ENCODE data around the gene B3GNT7.

B3GNT7 gene

GRCh38 chr2:231387904-231388724 lies 7.4 kb upstream of the B3GNT7 start:
- no peak for TF ChIP-seq ZFX (IDR thresholded peaks at IDR 0.05)
- TF ChIP-seq CTCF (conservative IDR thresholded peaks at IDR 0.05): no peak
- H3K27ac ChIP-seq: no peak overlapping the region

GRCh38 chr2:231388725-231389346 lies 6.7 kb upstream of the B3GNT7 start:
- no peak for TF ChIP-seq ZFX (IDR thresholded peaks at IDR 0.05)
- TF ChIP-seq CTCF (conservative IDR thresholded peaks at IDR 0.05): no peak
- H3K27ac ChIP-seq: no peak overlapping the region

- H3K27ac ChIP-seq: no peak overlapping the region
- no peak for TF ChIP-seq CTCF (conservative IDR thresholded peaks at IDR 0.05)
- no peak for TF ChIP-seq ZFX (IDR thresholded peaks at IDR 0.05)
These were observed 4.8 kb upstream of the B3GNT7 start for GRCh38 chr2:231390667-231391066.

- no peak for TF ChIP-seq CTCF (conservative IDR thresholded peaks at IDR 0.05)
- TF ChIP-seq ZFX (IDR thresholded peaks at IDR 0.05): no peak
- no peak overlapping the region for H3K27ac ChIP-seq
These were observed 3.5 kb upstream of the B3GNT7 start for GRCh38 chr2:231391981-231392380.

- no peak overlapping the region for H3K27ac ChIP-seq
- no peak for TF ChIP-seq CTCF (conservative IDR thresholded peaks at IDR 0.05)
- TF ChIP-seq ZFX (IDR thresholded peaks at IDR 0.05): no peak
These were observed 2.9 kb upstream of the B3GNT7 start for GRCh38 chr2:231392431-231393148.

- no peak overlapping the region for H3K27ac ChIP-seq
- TF ChIP-seq CTCF (conservative IDR thresholded peaks at IDR 0.05) (no peak), ZFX (IDR thresholded peaks at IDR 0.05) (no peak)
These were observed 2.1 kb upstream of the B3GNT7 start for GRCh38 chr2:231393149-231394131.
